ENCODE results near the gene SAMD9L.

SAMD9L gene

GRCh38 chr7:93148144-93148543, at the start of gene SAMD9L:
Gene SAMD9L (minus strand): TSS chr7:93148385. CDS start chr7:93135971, 12,414 bp downstream.
- no peak for TF ChIP-seq GATA2 (IDR thresholded peaks at IDR 0.05; ENCODE audit: low read depth, low read length)
- TF ChIP-seq GATA3 (IDR thresholded peaks at IDR 0.05; ENCODE audit: low read depth, low read length): no peak

- TF ChIP-seq GATA3 (IDR thresholded peaks at IDR 0.05; ENCODE audit: low read depth, low read length) (no peak), GATA2 (IDR thresholded peaks at IDR 0.05; ENCODE audit: low read depth, low read length) (no peak)
Measured at GRCh38 chr7:93196336-93196735, 48.2 kb upstream of the SAMD9L start.

DNA sequence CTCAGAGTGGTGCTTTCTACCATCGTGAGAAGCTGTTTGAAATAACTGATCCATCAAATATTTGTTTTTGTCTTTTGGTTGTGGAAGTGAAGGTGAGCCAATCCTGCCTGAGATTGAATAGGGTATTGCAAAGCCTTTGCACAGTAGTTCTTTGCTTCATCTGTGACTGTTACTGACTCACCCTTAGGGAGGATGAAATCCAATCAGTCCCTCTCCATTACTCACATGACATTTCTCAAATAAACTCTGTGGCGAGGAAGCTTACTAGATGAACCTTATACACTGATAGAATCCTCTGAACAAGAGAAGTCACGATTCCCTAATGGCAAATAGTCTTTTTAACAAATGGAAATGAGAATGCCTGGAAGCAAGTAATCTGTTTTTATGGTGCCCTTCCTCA, 46.2 kb upstream of the SAMD9L start:
- TF ChIP-seq GATA3 (IDR thresholded peaks at IDR 0.05; ENCODE audit: low read depth, low read length) (no peak), GATA2 (IDR thresholded peaks at IDR 0.05; ENCODE audit: low read depth, low read length) (no peak)

DNA sequence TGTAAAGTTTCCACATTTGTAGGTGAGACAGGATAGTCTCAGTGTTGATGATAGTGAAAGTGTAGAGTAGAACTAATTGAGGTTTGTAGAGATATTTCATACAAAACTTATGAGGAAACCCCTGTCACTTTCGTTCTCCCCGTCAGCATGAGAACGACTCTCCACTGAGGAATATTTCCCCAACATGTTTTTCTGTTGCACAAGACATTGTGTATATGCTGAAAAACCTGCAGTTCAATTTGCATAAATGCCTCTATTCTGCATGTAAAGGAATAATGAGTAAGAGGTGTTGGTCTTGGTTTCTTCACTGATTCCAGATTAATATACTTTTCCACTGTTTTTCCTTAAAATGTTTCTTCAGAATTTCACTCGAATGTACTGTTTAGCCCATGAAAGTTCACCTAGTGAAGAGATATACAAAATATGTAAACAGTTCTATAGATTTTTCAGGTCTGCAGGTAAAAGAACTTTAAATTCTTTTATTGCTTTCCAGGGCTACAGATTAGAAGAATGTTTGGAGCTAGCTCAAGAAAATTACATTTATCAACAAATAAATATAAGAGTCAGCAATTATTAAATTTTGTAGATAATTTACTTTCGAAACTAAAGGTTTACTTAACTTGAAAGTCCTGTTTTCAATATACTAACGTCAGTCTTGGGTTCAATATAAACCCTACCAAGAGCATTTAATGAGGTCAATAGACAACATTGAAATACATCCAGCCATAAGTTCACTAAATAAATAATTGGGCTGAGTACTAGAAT, 40.9 kb upstream of the SAMD9L start:
- TF ChIP-seq GATA2 (IDR thresholded peaks at IDR 0.05; ENCODE audit: low read depth, low read length): no peak
- no peak for TF ChIP-seq GATA3 (IDR thresholded peaks at IDR 0.05; ENCODE audit: low read depth, low read length)

- TF ChIP-seq GATA2 (IDR thresholded peaks at IDR 0.05; ENCODE audit: low read depth, low read length) (no peak), GATA3 (IDR thresholded peaks at IDR 0.05; ENCODE audit: low read depth, low read length) (no peak)
Measured at GRCh38 chr7:93185303-93186027, 37.3 kb upstream of the SAMD9L start.

DNA sequence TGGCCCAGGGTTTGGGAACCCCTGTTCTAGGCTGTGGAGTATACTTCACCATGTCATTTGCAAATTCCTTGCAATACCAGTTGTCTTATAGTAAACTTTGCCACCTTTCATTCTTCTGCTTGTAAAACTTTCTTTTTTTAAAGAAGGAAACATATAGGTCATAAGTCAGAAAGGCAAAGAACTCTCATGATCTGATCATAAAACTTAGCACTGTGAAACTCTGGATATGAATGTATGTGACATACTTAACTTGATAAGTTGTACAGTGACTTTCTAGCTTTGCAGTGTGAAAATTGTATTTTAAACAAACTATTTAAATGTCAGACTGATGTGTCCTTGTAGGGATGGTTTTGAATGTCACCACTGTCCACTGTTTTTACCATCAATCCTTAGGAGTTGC, 31.0 kb upstream of the SAMD9L start:
- TF ChIP-seq GATA2 (IDR thresholded peaks at IDR 0.05; ENCODE audit: low read depth, low read length) (no peak), GATA3 (IDR thresholded peaks at IDR 0.05; ENCODE audit: low read depth, low read length) (no peak)

DNA sequence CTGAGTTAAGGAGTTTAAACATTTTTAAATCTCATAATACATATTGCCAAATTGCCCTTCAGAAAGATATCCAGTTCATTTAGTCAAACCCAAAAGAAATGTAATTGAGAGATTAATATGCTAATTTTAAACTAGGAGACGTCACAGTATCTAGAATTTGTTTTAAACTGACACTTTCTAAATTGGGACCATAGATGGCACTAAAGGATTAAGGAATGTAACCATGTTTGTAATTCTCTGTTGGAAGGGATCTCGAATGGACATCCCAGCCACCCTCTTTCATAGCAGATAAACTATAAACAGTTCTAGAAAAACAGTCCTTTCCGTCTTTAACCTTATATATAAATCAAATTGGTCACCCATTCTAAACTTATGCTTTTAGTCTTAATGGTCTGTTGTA, 30.0 kb upstream of the SAMD9L start:
- no peak for TF ChIP-seq GATA2 (IDR thresholded peaks at IDR 0.05; ENCODE audit: low read depth, low read length)
- no peak for TF ChIP-seq GATA3 (IDR thresholded peaks at IDR 0.05; ENCODE audit: low read depth, low read length)

- TF ChIP-seq GATA3 (IDR thresholded peaks at IDR 0.05; ENCODE audit: low read depth, low read length): no peak
- TF ChIP-seq GATA2 (IDR thresholded peaks at IDR 0.05; ENCODE audit: low read depth, low read length): no peak
Measured at GRCh38 chr7:93176992-93177580, 28.9 kb upstream of the SAMD9L start.

GRCh38 chr7:93175219-93175618, 27.0 kb upstream of the SAMD9L start:
- TF ChIP-seq GATA3 (IDR thresholded peaks at IDR 0.05; ENCODE audit: low read depth, low read length) (no peak), GATA2 (IDR thresholded peaks at IDR 0.05; ENCODE audit: low read depth, low read length) (no peak)

DNA sequence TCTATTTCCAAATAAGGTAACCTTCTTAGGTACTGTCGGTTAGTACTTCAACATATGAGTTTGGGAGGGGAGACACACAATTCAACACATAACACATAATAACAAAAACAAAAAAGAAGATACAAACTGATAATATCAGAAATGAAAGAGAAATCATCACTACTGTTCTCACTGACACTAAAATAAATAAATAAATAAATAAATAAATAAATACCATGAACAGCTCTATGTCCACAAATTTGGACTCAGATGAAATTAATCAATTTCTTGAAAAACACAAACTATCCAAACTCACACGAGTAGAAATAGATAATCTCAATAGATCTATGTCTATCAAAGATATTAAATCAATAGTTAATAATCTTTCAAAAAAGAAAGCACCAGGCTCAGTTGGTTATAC, 24.5 kb upstream of the SAMD9L start:
- TF ChIP-seq GATA3 (IDR thresholded peaks at IDR 0.05; ENCODE audit: low read depth, low read length) (no peak), GATA2 (IDR thresholded peaks at IDR 0.05; ENCODE audit: low read depth, low read length) (no peak)

- no peak for TF ChIP-seq GATA3 (IDR thresholded peaks at IDR 0.05; ENCODE audit: low read depth, low read length)
- TF ChIP-seq GATA2 (IDR thresholded peaks at IDR 0.05; ENCODE audit: low read depth, low read length): no peak
Measured at GRCh38 chr7:93171606-93172226, 23.5 kb upstream of the SAMD9L start.

DNA sequence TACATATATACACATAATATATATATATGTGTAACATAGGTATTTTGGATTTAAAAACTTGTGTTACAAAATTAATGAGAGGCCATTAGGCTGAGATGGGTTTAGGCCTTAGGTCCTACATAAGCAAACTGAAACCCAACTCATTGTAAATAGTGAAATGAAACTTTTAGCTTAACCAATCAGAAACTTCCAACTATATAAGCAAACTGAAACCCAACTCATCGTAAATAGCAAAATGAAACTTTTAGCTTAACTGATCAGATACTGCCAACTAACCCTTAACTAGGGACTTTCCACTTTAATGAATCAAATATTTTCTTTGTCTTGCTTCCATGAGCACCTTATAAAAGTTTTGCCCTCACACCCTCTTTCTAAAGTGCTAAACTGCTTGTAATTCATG, 17.3 kb upstream of the SAMD9L start:
- TF ChIP-seq GATA3 (IDR thresholded peaks at IDR 0.05; ENCODE audit: low read depth, low read length): no peak

- TF ChIP-seq GATA2 (IDR thresholded peaks at IDR 0.05; ENCODE audit: low read depth, low read length) (no peak), GATA3 (IDR thresholded peaks at IDR 0.05; ENCODE audit: low read depth, low read length) (no peak)
Measured at GRCh38 chr7:93164766-93165165, 16.6 kb upstream of the SAMD9L start.

- TF ChIP-seq GATA2 (IDR thresholded peaks at IDR 0.05; ENCODE audit: low read depth, low read length) (no peak), GATA3 (IDR thresholded peaks at IDR 0.05; ENCODE audit: low read depth, low read length) (no peak)
Measured at GRCh38 chr7:93161181-93161762, 13.1 kb upstream of the SAMD9L start.

All from SH-SY5Y (cell line).